ENCODE results near the gene ABLIM2.
A peak's percentile ranks its signal among the peaks of the same experiment; 100 is the strongest.

The ABLIM2 gene

GRCh38 chr4:8005814-8006215 is 152.8 kb downstream of the ABLIM2 start:
- H3K27ac ChIP-seq (ENCODE audit: poor library complexity, severe bottlenecking): no peak overlapping the region
- TF ChIP-seq, protein P1, sequence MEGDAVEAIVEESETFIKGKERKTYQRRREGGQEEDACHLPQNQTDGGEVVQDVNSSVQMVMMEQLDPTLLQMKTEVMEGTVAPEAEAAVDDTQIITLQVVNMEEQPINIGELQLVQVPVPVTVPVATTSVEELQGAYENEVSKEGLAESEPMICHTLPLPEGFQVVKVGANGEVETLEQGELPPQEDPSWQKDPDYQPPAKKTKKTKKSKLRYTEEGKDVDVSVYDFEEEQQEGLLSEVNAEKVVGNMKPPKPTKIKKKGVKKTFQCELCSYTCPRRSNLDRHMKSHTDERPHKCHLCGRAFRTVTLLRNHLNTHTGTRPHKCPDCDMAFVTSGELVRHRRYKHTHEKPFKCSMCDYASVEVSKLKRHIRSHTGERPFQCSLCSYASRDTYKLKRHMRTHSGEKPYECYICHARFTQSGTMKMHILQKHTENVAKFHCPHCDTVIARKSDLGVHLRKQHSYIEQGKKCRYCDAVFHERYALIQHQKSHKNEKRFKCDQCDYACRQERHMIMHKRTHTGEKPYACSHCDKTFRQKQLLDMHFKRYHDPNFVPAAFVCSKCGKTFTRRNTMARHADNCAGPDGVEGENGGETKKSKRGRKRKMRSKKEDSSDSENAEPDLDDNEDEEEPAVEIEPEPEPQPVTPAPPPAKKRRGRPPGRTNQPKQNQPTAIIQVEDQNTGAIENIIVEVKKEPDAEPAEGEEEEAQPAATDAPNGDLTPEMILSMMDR (IDR thresholded peaks at IDR 0.05; ENCODE audit: poor library complexity, severe bottlenecking): no peak
- H3K4me3 ChIP-seq (ENCODE audit: severe bottlenecking): no peak overlapping the region
- no peaks in the 10 kb centered on the region for H3K4me1 ChIP-seq (ENCODE audit: insufficient read depth, poor library complexity, severe bottlenecking)
- H3K9me3 ChIP-seq (ENCODE audit: severe bottlenecking): no peaks in the 10 kb centered on the region
- H3K27me3 ChIP-seq (ENCODE audit: insufficient read depth, poor library complexity, severe bottlenecking): no peaks in the 10 kb centered on the region
- DNase-seq (ENCODE audit: low spot score) (no peak), ATAC-seq (ENCODE audit: low read depth) (no peak)
- H3K36me3 ChIP-seq (ENCODE audit: low read depth): no peaks in the 10 kb centered on the region

GRCh38 chr4:8005033-8005808 is 153.4 kb downstream of the ABLIM2 start:
- no peak overlapping the region for H3K27ac ChIP-seq (ENCODE audit: poor library complexity, severe bottlenecking)
- ATAC-seq (ENCODE audit: low read depth) (no peak), DNase-seq (ENCODE audit: low spot score) (no peak)
- H3K36me3 ChIP-seq (ENCODE audit: low read depth): no peaks in the 10 kb centered on the region
- TF ChIP-seq, protein P1 (IDR thresholded peaks at IDR 0.05; ENCODE audit: poor library complexity, severe bottlenecking): no peak
- H3K4me1 ChIP-seq (ENCODE audit: insufficient read depth, poor library complexity, severe bottlenecking): no peaks in the 10 kb centered on the region
- H3K4me3 ChIP-seq (ENCODE audit: severe bottlenecking): no peak overlapping the region
- H3K9me3 ChIP-seq (ENCODE audit: severe bottlenecking): no peaks in the 10 kb centered on the region
- no peaks in the 10 kb centered on the region for H3K27me3 ChIP-seq (ENCODE audit: insufficient read depth, poor library complexity, severe bottlenecking)

DNA sequence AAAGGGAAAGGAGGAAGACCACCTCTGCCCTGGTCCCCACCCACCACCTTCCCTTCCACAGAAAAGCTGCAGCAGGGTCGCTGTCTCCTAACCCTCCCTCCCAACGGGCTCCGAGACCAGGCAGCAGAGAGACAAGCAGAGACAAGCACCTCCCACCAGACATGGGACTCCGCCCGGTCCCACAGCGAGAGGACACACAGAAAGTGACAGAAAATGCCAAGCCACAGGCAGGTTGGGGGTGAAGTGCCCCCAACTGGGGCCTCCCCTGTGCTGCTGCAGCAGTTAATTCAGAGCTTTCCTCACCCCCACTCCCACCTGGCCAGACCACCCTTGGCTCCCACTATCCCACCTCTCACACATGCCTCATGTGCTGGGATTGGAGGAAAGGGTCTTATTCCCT is 154.5 kb downstream of the ABLIM2 start:
- H3K4me3 ChIP-seq (ENCODE audit: severe bottlenecking): no peak overlapping the region
- DNase-seq (ENCODE audit: low spot score) (no peak), ATAC-seq (ENCODE audit: low read depth) (no peak)
- H3K36me3 ChIP-seq (ENCODE audit: low read depth): no peaks in the 10 kb centered on the region
- H3K9me3 ChIP-seq (ENCODE audit: severe bottlenecking): no peaks in the 10 kb centered on the region
- no peaks in the 10 kb centered on the region for H3K27me3 ChIP-seq (ENCODE audit: insufficient read depth, poor library complexity, severe bottlenecking)
- H3K27ac ChIP-seq (ENCODE audit: poor library complexity, severe bottlenecking): no peak overlapping the region
- H3K4me1 ChIP-seq (ENCODE audit: insufficient read depth, poor library complexity, severe bottlenecking): no peaks in the 10 kb centered on the region
- TF ChIP-seq, protein P1 (IDR thresholded peaks at IDR 0.05; ENCODE audit: poor library complexity, severe bottlenecking): no peak

GRCh38 chr4:8002525-8003309 is 155.9 kb downstream of the ABLIM2 start:
- ATAC-seq (ENCODE audit: low read depth) (0 out of 3 replicates have a peak, but pooled peaks have one; percentile 9), DNase-seq (ENCODE audit: low spot score) (no peak)
- Histone ChIP-seq H3K27me3 (ENCODE audit: insufficient read depth, poor library complexity, severe bottlenecking) (no peaks in the 10 kb centered on the region), H3K4me3 (ENCODE audit: severe bottlenecking) (no peak overlapping the region), H3K9me3 (ENCODE audit: severe bottlenecking) (no peaks in the 10 kb centered on the region), H3K36me3 (ENCODE audit: low read depth) (no peaks in the 10 kb centered on the region), H3K4me1 (ENCODE audit: insufficient read depth, poor library complexity, severe bottlenecking) (no peaks in the 10 kb centered on the region), H3K27ac (ENCODE audit: poor library complexity, severe bottlenecking) (no peak overlapping the region)
- TF ChIP-seq, protein P1 (IDR thresholded peaks at IDR 0.05; ENCODE audit: poor library complexity, severe bottlenecking): no peak
